BLaER1 (cell line): ENCODE data around the gene WDR19.

Source experiments
- H3K27ac ChIP-seq: shearing (Covaris generic); formaldehyde crosslinking; 2 replicates; pipeline ENCODE4 v1.8.1; 2022
- H3K27me3 ChIP-seq: shearing (Covaris generic); formaldehyde crosslinking; 2 replicates; pipeline ENCODE4 v1.8.1; 2022
- H3K36me3 ChIP-seq: shearing (Covaris generic); formaldehyde crosslinking; 2 replicates; pipeline ENCODE4 v1.8.1; 2022
- H3K4me1 ChIP-seq: shearing (Covaris generic); formaldehyde crosslinking; 2 replicates; pipeline ENCODE4 v1.8.1; 2022
- H3K4me2 ChIP-seq: shearing (Covaris generic); formaldehyde crosslinking; 2 replicates; pipeline ENCODE4 v1.8.1; 2022
- H3K4me3 ChIP-seq: shearing (Covaris generic); formaldehyde crosslinking; 2 replicates; pipeline ENCODE4 v1.8.1; 2022
- H3K9ac ChIP-seq: shearing (Covaris generic); formaldehyde crosslinking; 2 replicates; pipeline ENCODE4 v1.8.1; 2022
- H3K9me3 ChIP-seq: shearing (Covaris generic); formaldehyde crosslinking; 2 replicates; pipeline ENCODE4 v1.8.1; 2022
- H4K20me1 ChIP-seq: shearing (Covaris generic); formaldehyde crosslinking; 2 replicates; pipeline ENCODE4 v1.8.1; 2022
- Cebpa-rat ChIP-seq: shearing (Covaris generic); IDR thresholded peaks from 2 replicates; pipeline ENCODE4 v1.8.1; 2022

The WDR19 gene

GRCh38 chr4:39230462-39230861 lies 48.1 kb downstream of the WDR19 start:
- Histone ChIP-seq H3K9ac (no peak overlapping the region), H4K20me1 (no peaks in the 10 kb centered on the region)

GRCh38 chr4:39231660-39232059 lies 49.3 kb downstream of the WDR19 start:
- Histone ChIP-seq H3K27ac (no peak overlapping the region), H3K27me3 (no peaks in the 10 kb centered on the region), H3K4me1 (no peaks in the 10 kb centered on the region), H3K9me3 (no peaks in the 10 kb centered on the region), H3K4me2 (no peak overlapping the region), H4K20me1 (no peaks in the 10 kb centered on the region), H3K4me3 (no peak overlapping the region), H3K36me3 (peaks cover 14% of the 10 kb centered on the region), H3K9ac (no peak overlapping the region)
- no peak for TF ChIP-seq Cebpa-rat

More at GRCh38 chr4:39230462-39230861, 48.1 kb downstream of the WDR19 start:
- Histone ChIP-seq H3K36me3 (peaks cover 10% of the 10 kb centered on the region), H3K9me3 (no peaks in the 10 kb centered on the region), H3K27me3 (no peaks in the 10 kb centered on the region), H3K27ac (no peak overlapping the region), H3K4me3 (no peak overlapping the region), H3K4me1 (no peaks in the 10 kb centered on the region), H3K4me2 (no peak overlapping the region)
- TF ChIP-seq Cebpa-rat = no peak

DNA sequence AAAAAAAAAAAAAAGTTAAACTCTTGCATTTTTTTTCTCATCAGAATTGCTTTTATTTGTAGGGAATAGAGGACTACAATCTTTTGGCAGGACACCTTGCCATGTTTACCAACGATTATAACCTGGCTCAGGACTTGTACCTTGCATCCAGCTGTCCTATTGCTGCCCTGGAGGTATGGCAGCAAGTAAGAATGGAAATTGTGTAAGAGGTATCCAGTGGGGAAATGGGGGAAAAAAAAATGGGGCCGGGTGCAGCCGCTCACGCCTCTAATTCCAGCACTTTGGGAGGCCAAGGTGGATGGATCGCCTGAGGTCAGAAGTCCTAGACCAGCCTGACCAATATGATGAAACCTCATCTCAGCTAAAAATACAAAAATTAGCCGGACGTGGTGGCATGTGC lies 49.8 kb downstream of the WDR19 start:
- no peak for TF ChIP-seq Cebpa-rat
- no peaks in the 10 kb centered on the region for H4K20me1 ChIP-seq
- H3K36me3 ChIP-seq = peaks cover 14% of the 10 kb centered on the region
- H3K4me2 ChIP-seq = no peak overlapping the region
- H3K27ac ChIP-seq = no peak overlapping the region
- H3K4me1 ChIP-seq = no peaks in the 10 kb centered on the region
- no peaks in the 10 kb centered on the region for H3K9me3 ChIP-seq
- no peaks in the 10 kb centered on the region for H3K27me3 ChIP-seq
- H3K9ac ChIP-seq = no peak overlapping the region
- no peak overlapping the region for H3K4me3 ChIP-seq

- H3K27ac ChIP-seq = no peak overlapping the region
- no peaks in the 10 kb centered on the region for H4K20me1 ChIP-seq
- H3K27me3 ChIP-seq = no peaks in the 10 kb centered on the region
- no peak overlapping the region for H3K4me2 ChIP-seq
- no peak overlapping the region for H3K9ac ChIP-seq
- no peaks in the 10 kb centered on the region for H3K4me1 ChIP-seq
- peaks cover 14% of the 10 kb centered on the region for H3K36me3 ChIP-seq
- H3K9me3 ChIP-seq = no peaks in the 10 kb centered on the region
- no peak overlapping the region for H3K4me3 ChIP-seq
- TF ChIP-seq Cebpa-rat = no peak
These were observed 50.8 kb downstream of the WDR19 start for GRCh38 chr4:39233114-39233513.

GRCh38 chr4:39233783-39234182 lies 51.5 kb downstream of the WDR19 start:
- Histone ChIP-seq H3K4me3 (no peak overlapping the region), H4K20me1 (no peaks in the 10 kb centered on the region), H3K4me1 (no peaks in the 10 kb centered on the region), H3K4me2 (no peak overlapping the region), H3K27me3 (no peaks in the 10 kb centered on the region), H3K9ac (no peak overlapping the region), H3K36me3 (peaks cover 19% of the 10 kb centered on the region), H3K27ac (no peak overlapping the region), H3K9me3 (no peaks in the 10 kb centered on the region)
- TF ChIP-seq Cebpa-rat = no peak

- Histone ChIP-seq H3K27me3 (no peaks in the 10 kb centered on the region), H3K9ac (no peak overlapping the region), H3K27ac (no peak overlapping the region), H3K36me3 (peaks cover 21% of the 10 kb centered on the region), H3K4me3 (no peak overlapping the region), H4K20me1 (no peaks in the 10 kb centered on the region), H3K4me1 (no peaks in the 10 kb centered on the region), H3K4me2 (no peak overlapping the region), H3K9me3 (no peaks in the 10 kb centered on the region)
- TF ChIP-seq Cebpa-rat = no peak
These were observed 52.7 kb downstream of the WDR19 start for GRCh38 chr4:39235021-39235420.

DNA sequence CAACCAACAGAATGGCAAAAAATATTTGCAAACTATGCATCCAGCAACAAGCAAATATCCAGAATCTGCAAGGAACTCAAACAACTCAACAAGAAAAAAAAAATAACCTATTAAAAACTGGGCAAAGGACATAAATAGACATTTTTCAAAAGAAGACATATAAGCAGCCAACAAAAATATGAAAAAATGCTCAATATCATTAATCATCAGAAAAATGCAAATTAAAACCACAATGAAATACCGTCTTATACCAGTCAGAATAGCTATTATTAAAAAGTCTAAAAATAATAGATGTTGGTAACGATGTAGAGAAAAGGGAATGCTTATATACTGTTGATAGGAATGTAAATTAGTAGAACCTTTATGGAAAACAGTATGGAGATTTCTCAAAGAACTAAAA lies 53.4 kb downstream of the WDR19 start:
- TF ChIP-seq Cebpa-rat = no peak
- Histone ChIP-seq H3K4me1 (no peaks in the 10 kb centered on the region), H3K4me3 (no peak overlapping the region), H3K9ac (no peak overlapping the region), H3K27me3 (no peaks in the 10 kb centered on the region), H3K36me3 (peaks cover 21% of the 10 kb centered on the region), H4K20me1 (no peaks in the 10 kb centered on the region), H3K27ac (no peak overlapping the region), H3K9me3 (no peaks in the 10 kb centered on the region), H3K4me2 (no peak overlapping the region)

GRCh38 chr4:39237179-39237578 lies 54.9 kb downstream of the WDR19 start:
- H3K9ac ChIP-seq = no peak overlapping the region
- H3K36me3 ChIP-seq = peaks cover 22% of the 10 kb centered on the region
- no peak overlapping the region for H3K4me2 ChIP-seq
- H3K4me3 ChIP-seq = no peak overlapping the region
- no peaks in the 10 kb centered on the region for H3K4me1 ChIP-seq
- no peaks in the 10 kb centered on the region for H3K9me3 ChIP-seq
- no peaks in the 10 kb centered on the region for H3K27me3 ChIP-seq
- TF ChIP-seq Cebpa-rat = no peak
- H3K27ac ChIP-seq = no peak overlapping the region
- no peaks in the 10 kb centered on the region for H4K20me1 ChIP-seq

DNA sequence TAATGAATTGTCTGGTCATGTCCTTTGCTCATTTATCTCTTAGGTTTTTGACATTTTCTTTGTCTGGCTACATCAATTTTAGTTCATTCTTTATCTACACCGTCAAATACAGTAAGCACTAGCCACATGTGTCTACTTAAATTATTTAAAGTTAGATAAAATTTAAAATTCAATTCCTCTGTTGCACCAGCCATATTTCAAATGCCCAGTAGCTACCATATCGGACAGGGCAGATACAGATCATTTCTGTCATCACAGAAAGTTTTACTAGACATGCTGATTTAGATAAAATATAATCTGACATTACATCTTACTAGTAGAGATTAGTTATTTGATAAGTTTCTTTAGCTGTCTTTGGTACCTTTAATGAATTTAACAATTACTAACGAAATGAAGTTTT lies 61.1 kb downstream of the WDR19 start:
- no peaks in the 10 kb centered on the region for H3K4me1 ChIP-seq
- TF ChIP-seq Cebpa-rat = no peak
- H3K4me3 ChIP-seq = no peak overlapping the region
- H3K9me3 ChIP-seq = peaks cover 8% of the 10 kb centered on the region; the same call in 1 of the 2 replicates
- H4K20me1 ChIP-seq = no peaks in the 10 kb centered on the region
- H3K9ac ChIP-seq = no peak overlapping the region
- H3K4me2 ChIP-seq = no peak overlapping the region
- H3K27me3 ChIP-seq = no peaks in the 10 kb centered on the region
- H3K36me3 ChIP-seq = peaks cover 32% of the 10 kb centered on the region
- H3K27ac ChIP-seq = no peak overlapping the region

GRCh38 chr4:39255266-39255665 lies 72.9 kb downstream of the WDR19 start:
- Histone ChIP-seq H3K4me3 (no peak overlapping the region), H3K9me3 (no peaks in the 10 kb centered on the region), H3K27ac (no peak overlapping the region), H4K20me1 (no peaks in the 10 kb centered on the region), H3K4me1 (no peaks in the 10 kb centered on the region), H3K27me3 (no peaks in the 10 kb centered on the region), H3K4me2 (no peak overlapping the region), H3K9ac (no peak overlapping the region), H3K36me3 (peaks cover 18% of the 10 kb centered on the region)
- TF ChIP-seq Cebpa-rat = no peak

DNA sequence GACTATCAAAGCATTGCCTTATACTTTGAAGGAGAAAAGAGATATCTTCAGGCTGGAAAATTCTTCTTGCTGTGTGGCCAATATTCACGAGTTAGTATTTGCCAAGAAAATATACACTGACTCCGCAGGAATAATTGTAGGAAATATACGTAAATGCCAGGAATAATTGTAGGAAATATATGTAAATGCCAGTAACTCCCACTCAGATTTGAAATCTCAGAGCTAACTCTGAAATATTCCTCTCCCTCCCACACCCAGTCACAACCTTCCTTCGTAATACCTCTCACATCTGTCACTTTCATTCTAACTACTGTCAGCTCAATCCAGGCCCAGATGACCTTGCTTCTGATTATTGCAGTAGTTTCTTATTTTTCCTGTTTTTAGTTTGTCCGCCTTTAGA lies 73.5 kb downstream of the WDR19 start:
- no peak overlapping the region for H3K27ac ChIP-seq
- peaks cover 22% of the 10 kb centered on the region for H3K36me3 ChIP-seq
- H3K9ac ChIP-seq = no peak overlapping the region
- H3K4me3 ChIP-seq = no peak overlapping the region
- no peaks in the 10 kb centered on the region for H4K20me1 ChIP-seq
- no peak overlapping the region for H3K4me2 ChIP-seq
- no peaks in the 10 kb centered on the region for H3K27me3 ChIP-seq
- no peaks in the 10 kb centered on the region for H3K9me3 ChIP-seq
- TF ChIP-seq Cebpa-rat = no peak
- no peaks in the 10 kb centered on the region for H3K4me1 ChIP-seq
